Astrocyte (in vitro differentiated cells and primary cell): ENCODE data around the gene RBPJ. TPM values are rescaled to one million over a fixed set of nuclear protein-coding genes. Genes with fewer than 3 reads are reported as not detected.

ENCODE experiments used
- DNase-seq: peaks from one replicate; pipeline ENCODE4 v3.0.0-alpha.2; 2010; ENCODE audit warnings: low read depth
- FAIRE-seq: peaks from 2 replicates; lab custom pipeline; 2011; peaks lifted over from hg19 to GRCh38; lab: Jason Lieb, UNC
- H2AFZ ChIP-seq: 2 replicates; pipeline ENCODE4 v1.6.0; 2012; ENCODE audit warnings: low read depth, low read length, inconsistent platforms
- H3K27ac ChIP-seq: 2 replicates; pipeline ENCODE4 v1.5.1; 2011; ENCODE audit warnings: low read depth, low read length, inconsistent platforms
- H3K27me3 ChIP-seq: 2 replicates; pipeline ENCODE4 v1.6.0; 2011; ENCODE audit warnings: low read length, inconsistent platforms; ENCODE audit not compliant: insufficient read depth
- H3K36me3 ChIP-seq: 2 replicates; pipeline ENCODE4 v1.5.1; 2011; ENCODE audit warnings: low read length, inconsistent platforms; ENCODE audit not compliant: insufficient read depth
- H3K4me1 ChIP-seq: 2 replicates; pipeline ENCODE4 v1.5.1; 2011; ENCODE audit warnings: low read length, inconsistent platforms; ENCODE audit not compliant: insufficient read depth
- H3K4me2 ChIP-seq: 2 replicates; pipeline ENCODE4 v1.6.0; 2012; ENCODE audit warnings: low read length, inconsistent platforms
- H3K4me3 ChIP-seq: 2 replicates; pipeline ENCODE4 v1.5.1; 2011; ENCODE audit warnings: low read depth, mild to moderate bottlenecking, low read length, inconsistent platforms; ENCODE audit not compliant: insufficient read depth
- H3K79me2 ChIP-seq: 2 replicates; pipeline ENCODE4 v1.6.0; 2012; ENCODE audit warnings: mild to moderate bottlenecking, low read length, inconsistent platforms; ENCODE audit not compliant: insufficient read depth
- H3K9ac ChIP-seq: 2 replicates; pipeline ENCODE4 v1.6.0; 2012; ENCODE audit warnings: mild to moderate bottlenecking, low read length, inconsistent platforms
- H3K9me3 ChIP-seq: 2 replicates; pipeline ENCODE4 v1.5.1; 2012; ENCODE audit warnings: low read depth, mild to moderate bottlenecking, low read length, inconsistent platforms; ENCODE audit not compliant: insufficient read depth
- H4K20me1 ChIP-seq: 2 replicates; pipeline ENCODE4 v1.6.0; 2012; ENCODE audit warnings: low read length, inconsistent platforms; ENCODE audit not compliant: insufficient read depth
- H3K27ac Mint-ChIP-seq: one replicate; pipeline ENCODE4 v1.8.0; 2021; ENCODE audit warnings: mild to moderate bottlenecking, mixed read lengths; ENCODE audit not compliant: unreplicated experiment
- H3K27me3 Mint-ChIP-seq: one replicate; pipeline ENCODE4 v1.8.0; 2021; ENCODE audit warnings: low read depth, mixed read lengths; ENCODE audit not compliant: unreplicated experiment
- H3K36me3 Mint-ChIP-seq: one replicate; pipeline ENCODE4 v1.8.0; 2021; ENCODE audit warnings: low read depth, mixed read lengths; ENCODE audit not compliant: unreplicated experiment
- H3K4me1 Mint-ChIP-seq: one replicate; pipeline ENCODE4 v1.8.0; 2021; ENCODE audit warnings: low read depth, mixed read lengths; ENCODE audit not compliant: unreplicated experiment
- H3K4me3 Mint-ChIP-seq: one replicate; pipeline ENCODE4 v1.8.0; 2021; ENCODE audit warnings: mild to moderate bottlenecking, moderate library complexity, mixed read lengths; ENCODE audit not compliant: unreplicated experiment
- H3K9me3 Mint-ChIP-seq: one replicate; pipeline ENCODE4 v1.8.0; 2021; ENCODE audit warnings: mild to moderate bottlenecking, mixed read lengths; ENCODE audit not compliant: unreplicated experiment
- EZH2 ChIP-seq: IDR thresholded peaks from 2 replicates; pipeline ENCODE4 v1.6.1; 2012; ENCODE audit warnings: mild to moderate bottlenecking, low read length, inconsistent platforms; ENCODE audit not compliant: insufficient read depth
- total RNA-seq: library from RNA; stranded (reverse); gene quantifications from 2 replicates; pipeline ENCODE4 v1.2.1, GENCODE V29; 2021
- TF ChIP-seq, protein P1 (sequence below): IDR thresholded peaks from 2 replicates; pipeline ENCODE4 v1.5.1; 2011; ENCODE audit warnings: low read depth, mild to moderate bottlenecking, inconsistent platforms, low read length, moderate library complexity; ENCODE audit not compliant: insufficient read depth

The RBPJ gene
- total RNA-seq, 1 donor from 2014 or later, result 96.3 TPM

DNA sequence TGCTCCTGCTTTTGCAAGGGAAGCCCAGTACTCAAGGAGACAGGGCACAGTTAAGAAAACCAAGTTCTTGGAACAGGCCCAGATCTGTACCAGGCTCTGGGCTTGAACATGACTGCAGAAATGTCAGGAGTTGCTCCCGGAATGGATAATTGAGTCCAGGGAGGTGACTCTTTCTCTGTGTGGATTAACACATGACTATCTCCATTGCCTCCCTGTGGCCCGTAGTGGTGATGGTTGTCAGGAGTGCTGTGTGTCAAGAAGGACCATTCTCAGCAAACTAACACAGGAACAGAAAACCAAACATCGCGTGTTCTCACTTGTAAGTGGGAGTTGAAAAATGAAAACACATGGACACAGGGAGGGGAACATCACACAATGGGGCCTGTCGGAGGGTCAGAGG lies 129.6 kb downstream of the RBPJ start:
- Mint-ChIP-seq H3K36me3 (peaks cover 2% of the 10 kb centered on the region), H3K9me3 (peaks cover 7% of the 10 kb centered on the region), H3K4me3 (no peak overlapping the region), H3K4me1 (no peaks in the 10 kb centered on the region), H3K27me3 (no peaks in the 10 kb centered on the region), H3K27ac (no peak overlapping the region)
- no peak overlapping the region for H3K4me2 ChIP-seq
- H3K27me3 ChIP-seq, result no peaks in the 10 kb centered on the region
- H2AFZ ChIP-seq, result no peak overlapping the region
- DNase-seq, result no peak
- H3K9me3 ChIP-seq, result no peaks in the 10 kb centered on the region
- FAIRE-seq, result no peak
- no peak overlapping the region for H3K27ac ChIP-seq
- no peak overlapping the region for H3K9ac ChIP-seq
- H3K36me3 ChIP-seq, result no peaks in the 10 kb centered on the region
- H3K4me1 ChIP-seq, result no peaks in the 10 kb centered on the region
- TF ChIP-seq, protein P1, sequence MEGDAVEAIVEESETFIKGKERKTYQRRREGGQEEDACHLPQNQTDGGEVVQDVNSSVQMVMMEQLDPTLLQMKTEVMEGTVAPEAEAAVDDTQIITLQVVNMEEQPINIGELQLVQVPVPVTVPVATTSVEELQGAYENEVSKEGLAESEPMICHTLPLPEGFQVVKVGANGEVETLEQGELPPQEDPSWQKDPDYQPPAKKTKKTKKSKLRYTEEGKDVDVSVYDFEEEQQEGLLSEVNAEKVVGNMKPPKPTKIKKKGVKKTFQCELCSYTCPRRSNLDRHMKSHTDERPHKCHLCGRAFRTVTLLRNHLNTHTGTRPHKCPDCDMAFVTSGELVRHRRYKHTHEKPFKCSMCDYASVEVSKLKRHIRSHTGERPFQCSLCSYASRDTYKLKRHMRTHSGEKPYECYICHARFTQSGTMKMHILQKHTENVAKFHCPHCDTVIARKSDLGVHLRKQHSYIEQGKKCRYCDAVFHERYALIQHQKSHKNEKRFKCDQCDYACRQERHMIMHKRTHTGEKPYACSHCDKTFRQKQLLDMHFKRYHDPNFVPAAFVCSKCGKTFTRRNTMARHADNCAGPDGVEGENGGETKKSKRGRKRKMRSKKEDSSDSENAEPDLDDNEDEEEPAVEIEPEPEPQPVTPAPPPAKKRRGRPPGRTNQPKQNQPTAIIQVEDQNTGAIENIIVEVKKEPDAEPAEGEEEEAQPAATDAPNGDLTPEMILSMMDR, result no peak
- TF ChIP-seq EZH2, result no peak
- H3K4me3 ChIP-seq, result no peak overlapping the region
- H4K20me1 ChIP-seq, result no peaks in the 10 kb centered on the region
- no peaks in the 10 kb centered on the region for H3K79me2 ChIP-seq

DNA sequence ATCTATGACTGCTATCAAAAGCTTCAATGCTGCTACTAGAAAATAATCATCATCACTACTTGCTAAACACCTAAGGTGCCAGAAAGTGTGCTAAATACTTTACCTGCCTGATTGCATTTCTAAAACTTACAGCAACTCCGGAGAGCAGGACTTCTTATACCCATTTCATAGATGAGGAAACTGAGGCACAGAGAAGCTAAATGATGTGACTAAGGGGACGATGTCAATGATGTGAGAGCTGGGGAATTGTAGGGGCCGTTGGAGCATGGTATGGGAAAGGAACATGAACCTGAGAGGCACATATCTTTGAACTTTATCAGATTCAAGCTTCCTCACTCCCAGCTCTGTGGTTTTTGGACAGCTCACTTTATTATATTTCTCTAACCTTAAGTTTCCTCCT lies 130.8 kb downstream of the RBPJ start:
- Histone ChIP-seq H3K4me2 (no peak overlapping the region), H3K4me3 (no peak overlapping the region), H2AFZ (no peak overlapping the region), H3K79me2 (no peaks in the 10 kb centered on the region), H4K20me1 (no peaks in the 10 kb centered on the region), H3K4me1 (no peaks in the 10 kb centered on the region), H3K36me3 (no peaks in the 10 kb centered on the region), H3K9me3 (no peaks in the 10 kb centered on the region), H3K27me3 (no peaks in the 10 kb centered on the region), H3K27ac (no peak overlapping the region), H3K9ac (no peak overlapping the region)
- Mint-ChIP-seq H3K27me3 (no peaks in the 10 kb centered on the region), H3K27ac (no peak overlapping the region), H3K9me3 (peaks cover 4% of the 10 kb centered on the region), H3K36me3 (peaks cover 2% of the 10 kb centered on the region), H3K4me1 (no peaks in the 10 kb centered on the region), H3K4me3 (no peak overlapping the region)
- TF ChIP-seq EZH2, result no peak
- TF ChIP-seq, protein P1, result no peak
- FAIRE-seq, result no peak
- no peak for DNase-seq

DNA sequence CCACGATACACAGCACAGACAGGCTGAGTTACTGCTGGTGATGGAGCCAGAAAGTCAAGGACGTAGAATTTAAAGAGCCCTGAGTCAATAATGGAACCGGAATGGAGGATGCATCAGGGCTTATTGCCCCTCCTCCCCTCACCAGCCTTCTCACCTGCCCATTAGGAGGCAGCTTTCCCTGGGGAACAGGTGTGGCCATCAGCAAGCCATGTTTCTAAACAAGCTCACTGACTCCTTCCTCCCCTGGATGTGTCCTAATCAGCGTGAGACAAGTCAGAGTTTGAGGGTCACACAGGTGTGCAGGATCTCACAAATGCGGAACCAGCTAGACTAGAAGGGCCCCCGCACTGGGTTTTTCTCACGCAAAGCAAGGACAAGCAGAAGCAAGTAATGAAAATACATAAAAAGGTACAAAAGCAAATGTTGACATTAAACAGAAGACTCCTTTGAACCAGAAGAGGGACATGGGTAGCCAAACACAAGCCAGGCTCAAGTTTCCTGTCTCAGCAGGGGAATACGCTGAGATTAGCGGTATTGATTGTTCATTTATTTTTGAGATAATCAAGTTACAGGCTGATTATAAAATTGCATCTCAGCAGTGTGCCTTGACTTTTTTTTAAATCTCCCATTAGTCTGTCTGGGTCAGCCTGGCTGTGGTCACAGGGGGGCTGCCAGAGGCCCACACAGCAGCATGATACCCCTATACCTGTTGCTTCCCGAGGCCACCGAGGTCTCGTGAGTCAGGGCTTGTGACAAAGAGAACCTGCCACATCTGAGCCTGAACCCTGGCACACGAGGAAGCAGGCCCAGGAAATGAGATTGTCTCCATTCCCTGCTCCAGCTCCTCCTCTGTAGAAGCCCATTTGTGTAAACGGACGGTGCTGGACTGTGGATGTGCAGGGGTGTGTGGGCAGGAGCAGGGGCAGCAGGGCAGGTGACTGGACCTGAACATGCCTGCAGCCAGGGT lies 132.0 kb downstream of the RBPJ start:
- Histone ChIP-seq H3K27ac (no peak overlapping the region), H2AFZ (no peak overlapping the region), H3K4me3 (no peak overlapping the region), H4K20me1 (no peaks in the 10 kb centered on the region), H3K4me1 (no peaks in the 10 kb centered on the region), H3K9ac (no peak overlapping the region), H3K27me3 (no peaks in the 10 kb centered on the region), H3K79me2 (no peaks in the 10 kb centered on the region), H3K4me2 (no peak overlapping the region), H3K9me3 (no peaks in the 10 kb centered on the region), H3K36me3 (no peaks in the 10 kb centered on the region)
- Mint-ChIP-seq H3K4me3 (no peak overlapping the region), H3K36me3 (peaks cover 2% of the 10 kb centered on the region), H3K27me3 (no peaks in the 10 kb centered on the region), H3K4me1 (no peaks in the 10 kb centered on the region), H3K9me3 (peaks cover 4% of the 10 kb centered on the region), H3K27ac (peak overlapping the region; percentile 53)
- TF ChIP-seq, protein P1, result no peak
- TF ChIP-seq EZH2, result no peak
- FAIRE-seq (no peak), DNase-seq (no peak)
